Neural progenitor cell (in vitro differentiated cells): ENCODE data around the gene RNF150. TPM values are rescaled to one million over a fixed set of nuclear protein-coding genes. Genes with fewer than 3 reads are reported as not detected.

ENCODE experiments used
- DNase-seq: peaks from one replicate; pipeline ENCODE4 v3.0.0-alpha.2; 2016; ENCODE audit warnings: low spot score
- H2AFZ ChIP-seq: fragments of 200-600 bp; sonication (generic); replicated peaks from 2 replicates; pipeline ENCODE4 v1.6.1; 2016; ENCODE audit warnings: antibody characterized with exemption
- H3F3A ChIP-seq: fragments of 200-600 bp; sonication (generic); 2 replicates; pipeline ENCODE4 v1.6.1; 2016; ENCODE audit warnings: antibody characterized with exemption, low read depth
- H3K27ac ChIP-seq: fragments of 200-600 bp; sonication (generic); 2 replicates; pipeline ENCODE4 v1.5.1; 2016; ENCODE audit warnings: mild to moderate bottlenecking
- H3K27me3 ChIP-seq: fragments of 200-600 bp; sonication (generic); 2 replicates; pipeline ENCODE4 v1.6.1; 2016; ENCODE audit warnings: mild to moderate bottlenecking, moderate library complexity
- H3K36me3 ChIP-seq: fragments of 200-600 bp; sonication (generic); 2 replicates; pipeline ENCODE4 v1.5.1; 2016
- H3K4me1 ChIP-seq: fragments of 200-600 bp; sonication (generic); 2 replicates; pipeline ENCODE4 v1.6.1; 2016; ENCODE audit warnings: mixed run types
- H3K4me2 ChIP-seq: fragments of 200-600 bp; sonication (generic); 2 replicates; pipeline ENCODE4 v1.6.1; 2016
- H3K4me3 ChIP-seq: fragments of 200-600 bp; sonication (generic); 2 replicates; pipeline ENCODE4 v1.5.1; 2016
- H3K79me2 ChIP-seq: fragments of 200-600 bp; sonication (generic); 2 replicates; pipeline ENCODE4 v1.6.1; 2016; ENCODE audit warnings: low read depth
- H3K9ac ChIP-seq: fragments of 200-600 bp; sonication (generic); 2 replicates; pipeline ENCODE4 v1.6.1; 2016
- H3K9me3 ChIP-seq: fragments of 200-600 bp; sonication (generic); 2 replicates; pipeline ENCODE4 v1.5.1; 2016; ENCODE audit warnings: low read depth
- H4K20me1 ChIP-seq: fragments of 200-600 bp; sonication (generic); 2 replicates; pipeline ENCODE4 v1.6.1; 2016; ENCODE audit warnings: low read depth
- H3K27ac Mint-ChIP-seq: 3 replicates; pipeline ENCODE4 v1.8.0; 2021; ENCODE audit warnings: mixed read lengths
- H3K27me3 Mint-ChIP-seq: 2 replicates; pipeline ENCODE4 v1.8.0; 2022; ENCODE audit warnings: low read depth, mild to moderate bottlenecking, inconsistent platforms, moderate library complexity, mixed read lengths; ENCODE audit not compliant: insufficient read depth
- H3K36me3 Mint-ChIP-seq: 3 replicates; pipeline ENCODE4 v1.8.0; 2021; ENCODE audit warnings: mixed read lengths
- H3K4me1 Mint-ChIP-seq: 3 replicates; pipeline ENCODE4 v1.8.0; 2021; ENCODE audit warnings: mixed read lengths
- H3K4me3 Mint-ChIP-seq: 3 replicates; pipeline ENCODE4 v1.8.0; 2021; ENCODE audit warnings: mild to moderate bottlenecking, moderate library complexity, mixed read lengths
- H3K9me3 Mint-ChIP-seq: 3 replicates; pipeline ENCODE4 v1.8.0; 2020; ENCODE audit warnings: mixed read lengths
- EZH2 ChIP-seq: fragments of 200-600 bp; sonication (generic); IDR thresholded peaks from 2 replicates; pipeline ENCODE4 v1.6.1; 2017; ENCODE audit warnings: antibody characterized with exemption, mild to moderate bottlenecking, moderate library complexity
- EZH2phosphoT487 ChIP-seq: fragments of 200-600 bp; sonication (generic); IDR thresholded peaks from 2 replicates; pipeline ENCODE4 v1.6.1; 2017; ENCODE audit warnings: antibody characterized with exemption
- total RNA-seq: library from RNA; depleted of rRNA; stranded (reverse); fragments of >200 nt; gene quantifications from 2 replicates; pipeline ENCODE4 v1.2.3, GENCODE V29; 2015; ENCODE audit warnings: low replicate concordance
- TF ChIP-seq, protein P1 (sequence below): fragments of 200-600 bp; sonication (generic); IDR thresholded peaks from 2 replicates; pipeline ENCODE4 v1.5.1; 2017; ENCODE audit warnings: antibody characterized with exemption, mild to moderate bottlenecking

RNF150 gene
- total RNA-seq, 1 donor from 2014 or later: 1.4 TPM

DNA sequence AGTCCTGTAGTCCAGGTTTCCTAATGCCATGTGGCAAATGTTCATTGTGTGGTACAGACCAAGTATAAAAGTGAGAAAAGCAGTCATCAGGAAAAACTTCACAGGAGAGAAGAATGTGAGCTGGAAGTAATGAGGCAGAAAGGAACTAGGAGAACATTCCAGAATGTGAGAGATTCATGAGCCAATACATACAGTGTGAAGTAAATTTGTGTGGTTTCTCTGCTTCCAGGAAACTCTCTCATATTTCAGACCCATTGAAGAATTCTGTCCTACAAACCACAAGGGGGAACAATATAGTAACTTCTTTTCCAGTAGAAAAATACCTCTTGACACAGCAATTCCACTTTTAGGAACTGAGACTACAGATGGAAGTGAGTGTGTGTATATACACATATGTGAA lies 136.5 kb downstream of the RNF150 start:
- H3K79me2 ChIP-seq: no peaks in the 10 kb centered on the region
- no peaks in the 10 kb centered on the region for H3K27me3 ChIP-seq
- Mint-ChIP-seq H3K27ac (no peak overlapping the region), H3K4me3 (no peak overlapping the region), H3K27me3 (no peaks in the 10 kb centered on the region), H3K9me3 (no peaks in the 10 kb centered on the region), H3K36me3 (no peaks in the 10 kb centered on the region), H3K4me1 (no peaks in the 10 kb centered on the region)
- no peak overlapping the region for H2AFZ ChIP-seq
- no peaks in the 10 kb centered on the region for H3K4me1 ChIP-seq
- TF ChIP-seq, protein P1, sequence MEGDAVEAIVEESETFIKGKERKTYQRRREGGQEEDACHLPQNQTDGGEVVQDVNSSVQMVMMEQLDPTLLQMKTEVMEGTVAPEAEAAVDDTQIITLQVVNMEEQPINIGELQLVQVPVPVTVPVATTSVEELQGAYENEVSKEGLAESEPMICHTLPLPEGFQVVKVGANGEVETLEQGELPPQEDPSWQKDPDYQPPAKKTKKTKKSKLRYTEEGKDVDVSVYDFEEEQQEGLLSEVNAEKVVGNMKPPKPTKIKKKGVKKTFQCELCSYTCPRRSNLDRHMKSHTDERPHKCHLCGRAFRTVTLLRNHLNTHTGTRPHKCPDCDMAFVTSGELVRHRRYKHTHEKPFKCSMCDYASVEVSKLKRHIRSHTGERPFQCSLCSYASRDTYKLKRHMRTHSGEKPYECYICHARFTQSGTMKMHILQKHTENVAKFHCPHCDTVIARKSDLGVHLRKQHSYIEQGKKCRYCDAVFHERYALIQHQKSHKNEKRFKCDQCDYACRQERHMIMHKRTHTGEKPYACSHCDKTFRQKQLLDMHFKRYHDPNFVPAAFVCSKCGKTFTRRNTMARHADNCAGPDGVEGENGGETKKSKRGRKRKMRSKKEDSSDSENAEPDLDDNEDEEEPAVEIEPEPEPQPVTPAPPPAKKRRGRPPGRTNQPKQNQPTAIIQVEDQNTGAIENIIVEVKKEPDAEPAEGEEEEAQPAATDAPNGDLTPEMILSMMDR: no peak
- TF ChIP-seq EZH2 (no peak), EZH2phosphoT487 (no peak)
- H3F3A ChIP-seq: no peaks in the 10 kb centered on the region
- no peak overlapping the region for H3K27ac ChIP-seq
- no peak overlapping the region for H3K4me3 ChIP-seq
- no peak overlapping the region for H3K9ac ChIP-seq
- no peaks in the 10 kb centered on the region for H3K9me3 ChIP-seq
- no peaks in the 10 kb centered on the region for H3K36me3 ChIP-seq
- DNase-seq: no peak
- no peak overlapping the region for H3K4me2 ChIP-seq
- no peaks in the 10 kb centered on the region for H4K20me1 ChIP-seq

DNA sequence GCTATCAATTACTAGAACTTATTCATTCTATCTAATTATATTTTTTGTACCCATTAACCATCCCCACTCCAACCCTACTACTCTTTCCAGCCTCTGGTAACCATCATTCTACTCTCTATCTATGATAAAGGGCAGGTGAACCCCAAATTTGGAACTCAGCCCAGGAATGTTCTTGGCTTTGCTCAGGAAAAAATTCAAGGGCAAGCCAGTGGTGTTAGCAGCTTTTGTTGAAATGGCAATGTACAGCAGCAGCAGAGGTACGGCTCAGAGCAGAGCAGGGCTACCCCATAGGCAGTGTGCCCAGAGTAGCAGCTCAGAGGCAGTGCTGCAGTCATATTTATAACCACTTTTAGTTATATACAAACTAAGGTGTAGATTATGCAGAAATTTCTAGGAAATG lies 138.2 kb downstream of the RNF150 start:
- Histone ChIP-seq H3K4me1 (no peaks in the 10 kb centered on the region), H3K27me3 (no peaks in the 10 kb centered on the region), H3F3A (no peaks in the 10 kb centered on the region), H3K4me2 (no peak overlapping the region), H4K20me1 (no peaks in the 10 kb centered on the region), H2AFZ (no peak overlapping the region), H3K27ac (no peak overlapping the region), H3K79me2 (no peaks in the 10 kb centered on the region), H3K9me3 (no peaks in the 10 kb centered on the region), H3K36me3 (no peaks in the 10 kb centered on the region), H3K9ac (no peak overlapping the region), H3K4me3 (no peak overlapping the region)
- Mint-ChIP-seq H3K4me1 (no peaks in the 10 kb centered on the region), H3K27ac (no peak overlapping the region), H3K27me3 (no peaks in the 10 kb centered on the region), H3K36me3 (no peaks in the 10 kb centered on the region), H3K4me3 (no peak overlapping the region), H3K9me3 (no peaks in the 10 kb centered on the region)
- TF ChIP-seq EZH2 (no peak), EZH2phosphoT487 (no peak)
- TF ChIP-seq, protein P1: no peak
- DNase-seq: no peak

DNA sequence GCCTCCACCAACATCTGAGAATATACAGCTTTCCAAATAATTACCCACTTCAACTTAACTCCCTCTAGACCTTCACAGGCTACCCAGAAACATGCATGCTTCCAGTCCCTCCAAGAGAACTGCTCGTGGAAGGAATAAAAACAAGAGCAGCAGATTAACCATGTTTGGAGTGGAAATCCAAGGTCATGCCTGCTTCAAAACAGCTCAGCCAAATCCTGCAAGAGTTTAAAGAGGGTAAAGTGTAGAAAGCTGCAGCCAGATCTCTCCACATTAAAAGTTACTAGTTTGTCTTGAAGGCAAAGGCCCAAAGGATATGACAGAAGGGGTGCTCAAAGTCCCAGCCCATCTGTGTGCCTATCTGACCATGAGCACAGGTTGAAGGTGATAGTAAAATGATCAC lies 139.3 kb downstream of the RNF150 start:
- no peak overlapping the region for H3K27ac Mint-ChIP-seq
- no peak overlapping the region for H2AFZ ChIP-seq
- H3K79me2 ChIP-seq: no peaks in the 10 kb centered on the region
- no peaks in the 10 kb centered on the region for H3K9me3 ChIP-seq
- H3K27ac ChIP-seq: no peak overlapping the region
- H3K36me3 Mint-ChIP-seq: no peaks in the 10 kb centered on the region
- H3K36me3 ChIP-seq: no peaks in the 10 kb centered on the region
- H3K4me1 Mint-ChIP-seq: no peaks in the 10 kb centered on the region
- H3F3A ChIP-seq: no peaks in the 10 kb centered on the region
- H3K4me3 ChIP-seq: no peak overlapping the region
- no peaks in the 10 kb centered on the region for H3K27me3 Mint-ChIP-seq
- no peak overlapping the region for H3K4me2 ChIP-seq
- H4K20me1 ChIP-seq: no peaks in the 10 kb centered on the region
- H3K4me1 ChIP-seq: no peaks in the 10 kb centered on the region
- no peak for DNase-seq
- H3K9ac ChIP-seq: no peak overlapping the region
- H3K27me3 ChIP-seq: no peaks in the 10 kb centered on the region
- H3K4me3 Mint-ChIP-seq: no peak overlapping the region
- no peak for TF ChIP-seq EZH2phosphoT487
- TF ChIP-seq, protein P1: no peak
- H3K9me3 Mint-ChIP-seq: no peaks in the 10 kb centered on the region

DNA sequence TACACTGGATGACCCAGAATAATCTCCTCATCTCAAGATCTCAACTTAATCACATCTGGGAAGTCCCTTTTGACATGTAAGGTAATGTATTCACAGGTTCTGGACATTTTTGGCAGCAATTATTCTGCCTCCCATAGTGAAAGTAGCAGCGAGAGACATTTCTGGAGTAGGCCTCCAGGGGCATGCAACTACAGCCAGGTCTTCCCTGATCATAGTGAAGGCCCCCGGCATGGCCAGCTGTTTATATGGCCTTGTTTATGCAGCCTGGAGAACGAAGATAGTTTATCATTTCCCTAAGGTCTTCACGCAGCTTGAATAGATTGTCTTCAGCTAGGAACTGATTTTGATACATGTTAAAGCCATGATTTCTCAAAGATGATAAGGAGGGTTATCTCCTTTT lies 139.9 kb downstream of the RNF150 start:
- Histone ChIP-seq H3K4me3 (no peak overlapping the region), H3F3A (no peaks in the 10 kb centered on the region), H3K4me2 (no peak overlapping the region), H2AFZ (no peak overlapping the region), H3K79me2 (no peaks in the 10 kb centered on the region), H3K36me3 (no peaks in the 10 kb centered on the region), H3K4me1 (no peaks in the 10 kb centered on the region), H3K9ac (no peak overlapping the region), H3K9me3 (no peaks in the 10 kb centered on the region), H3K27ac (no peak overlapping the region), H4K20me1 (no peaks in the 10 kb centered on the region), H3K27me3 (no peaks in the 10 kb centered on the region)
- no peak for DNase-seq
- Mint-ChIP-seq H3K27me3 (no peaks in the 10 kb centered on the region), H3K36me3 (no peaks in the 10 kb centered on the region), H3K27ac (no peak overlapping the region), H3K4me1 (no peaks in the 10 kb centered on the region), H3K9me3 (no peaks in the 10 kb centered on the region), H3K4me3 (no peak overlapping the region)
- no peak for TF ChIP-seq EZH2
- TF ChIP-seq, protein P1: no peak
- TF ChIP-seq EZH2phosphoT487: no peak
